ENCODE measurements around the gene ART1. TPM values are rescaled to one million over a fixed set of nuclear protein-coding genes. Genes with fewer than 3 reads are reported as not detected.

The ART1 gene
- total RNA-seq, 1 experiment from 2014 or later, result not detected

GRCh38 chr11:3667149-3668035, 22.5 kb downstream of the ART1 start:
- no peak overlapping the region for H2BK120ac ChIP-seq (ENCODE audit: low read depth, low read length, poor library complexity, severe bottlenecking)
- no CpG with 5 or more reads among the region's 89 CpGs for WGBS (ENCODE audit: extremely low coverage, insufficient read length, low lambda C conversion rate)
- no peak for DNase-seq
- Mint-ChIP-seq H3K27me3 (ENCODE audit: low read depth) (no peaks in the 10 kb centered on the region; the same call in 1 of the 2 replicates), H3K36me3 (ENCODE audit: insufficient read depth in 1 of 3, low read depth in 3 of 3) (peaks cover 0 to 46% (median 4%) of the 10 kb centered on the region in 3 experiments; a peak in 4 of 7 replicates), H3K27ac (no peak overlapping the region), H3K4me3 (no peak overlapping the region), H3K4me1 (peaks cover 0 to 6% of the 10 kb centered on the region in 2 experiments; a peak in 2 of 4 replicates), H3K9me3 (no peaks in the 10 kb centered on the region)
- no peaks in the 10 kb centered on the region for H3K79me2 ChIP-seq (ENCODE audit: insufficient read depth, low read length)
- H4K20me1 ChIP-seq (ENCODE audit: control insufficient read depth, insufficient read depth, insufficient read length), result no peaks in the 10 kb centered on the region
- no peak overlapping the region for H3K18ac ChIP-seq (ENCODE audit: insufficient read length, low read depth, low read length)
- TF ChIP-seq, protein P1, sequence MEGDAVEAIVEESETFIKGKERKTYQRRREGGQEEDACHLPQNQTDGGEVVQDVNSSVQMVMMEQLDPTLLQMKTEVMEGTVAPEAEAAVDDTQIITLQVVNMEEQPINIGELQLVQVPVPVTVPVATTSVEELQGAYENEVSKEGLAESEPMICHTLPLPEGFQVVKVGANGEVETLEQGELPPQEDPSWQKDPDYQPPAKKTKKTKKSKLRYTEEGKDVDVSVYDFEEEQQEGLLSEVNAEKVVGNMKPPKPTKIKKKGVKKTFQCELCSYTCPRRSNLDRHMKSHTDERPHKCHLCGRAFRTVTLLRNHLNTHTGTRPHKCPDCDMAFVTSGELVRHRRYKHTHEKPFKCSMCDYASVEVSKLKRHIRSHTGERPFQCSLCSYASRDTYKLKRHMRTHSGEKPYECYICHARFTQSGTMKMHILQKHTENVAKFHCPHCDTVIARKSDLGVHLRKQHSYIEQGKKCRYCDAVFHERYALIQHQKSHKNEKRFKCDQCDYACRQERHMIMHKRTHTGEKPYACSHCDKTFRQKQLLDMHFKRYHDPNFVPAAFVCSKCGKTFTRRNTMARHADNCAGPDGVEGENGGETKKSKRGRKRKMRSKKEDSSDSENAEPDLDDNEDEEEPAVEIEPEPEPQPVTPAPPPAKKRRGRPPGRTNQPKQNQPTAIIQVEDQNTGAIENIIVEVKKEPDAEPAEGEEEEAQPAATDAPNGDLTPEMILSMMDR (conservative IDR thresholded peaks at IDR 0.05), result no peak
- H2AK5ac ChIP-seq (ENCODE audit: insufficient read length, low read length), result no peak overlapping the region
- H2BK5ac ChIP-seq (ENCODE audit: insufficient read length, low read length), result no peak overlapping the region
- no peak overlapping the region for H3K4ac ChIP-seq (ENCODE audit: low read depth, low read length)
- H4K5ac ChIP-seq (ENCODE audit: insufficient read length, low read depth, low read length), result no peak overlapping the region
- H2BK20ac ChIP-seq (ENCODE audit: low read depth, low read length, poor library complexity, severe bottlenecking), result no peak overlapping the region
- H3K56ac ChIP-seq (ENCODE audit: insufficient read length, low read depth, low read length), result no peak overlapping the region
- H3K14ac ChIP-seq (ENCODE audit: insufficient read depth, low read length), result no peak overlapping the region
- H2BK15ac ChIP-seq (ENCODE audit: low read depth, low read length), result no peak overlapping the region
- no peak overlapping the region for H3K4me2 ChIP-seq (ENCODE audit: insufficient read depth, insufficient read length, low read length)
- no peak overlapping the region for H2BK12ac ChIP-seq (ENCODE audit: insufficient read length, low read depth, low read length)
- H3K23me2 ChIP-seq (ENCODE audit: insufficient read length, low read depth, low read length, poor library complexity, severe bottlenecking), result no peaks in the 10 kb centered on the region
- H2AFZ ChIP-seq (ENCODE audit: low read length), result no peak overlapping the region
- no peak overlapping the region for H3K9ac ChIP-seq (ENCODE audit: extremely low read depth, insufficient read length, low read length)
- H3K27ac ChIP-seq (ENCODE audit: insufficient read length, low read depth, low read length), result no peak overlapping the region
- no peak overlapping the region for H4K8ac ChIP-seq (replicated peaks; ENCODE audit: insufficient read length, low read depth, low read length)
- H4K91ac ChIP-seq (ENCODE audit: insufficient read length, low read depth, low read length), result no peak overlapping the region
- H3K27me3 ChIP-seq (ENCODE audit: insufficient read depth, low read length), result no peaks in the 10 kb centered on the region
- H3T11ph ChIP-seq (ENCODE audit: low read length), result no peak overlapping the region
- H3K23ac ChIP-seq (ENCODE audit: insufficient read length, low read depth, low read length), result no peak overlapping the region
- H3K9me3 ChIP-seq (ENCODE audit: control insufficient read depth, low read depth, low read length), result no peaks in the 10 kb centered on the region
- no peaks in the 10 kb centered on the region for H3K4me1 ChIP-seq (ENCODE audit: insufficient read depth, low read length)
- no peaks in the 10 kb centered on the region for H3K79me1 ChIP-seq (ENCODE audit: insufficient read depth, low read depth, low read length, poor library complexity, severe bottlenecking)
